GM19397 (cell line): ENCODE data around the gene PLAU.
"Not testable (repeated sequence)": the region's sequence is repeated elsewhere in the genome, so short reads cannot be mapped to it uniquely, and the experiment has no call there.

Source experiments
- ATAC-seq: cut with Tn5 transposase; IDR thresholded peaks from one replicate; pipeline ENCODE4 v1.9.1; 2021; ENCODE audit warnings: mild to moderate bottlenecking, moderate library complexity; ENCODE audit not compliant: unreplicated experiment

Gene PLAU

GRCh38 chr10:73876566-73876965 lies 34.4 kb upstream of the PLAU start:
- no peak for ATAC-seq

DNA sequence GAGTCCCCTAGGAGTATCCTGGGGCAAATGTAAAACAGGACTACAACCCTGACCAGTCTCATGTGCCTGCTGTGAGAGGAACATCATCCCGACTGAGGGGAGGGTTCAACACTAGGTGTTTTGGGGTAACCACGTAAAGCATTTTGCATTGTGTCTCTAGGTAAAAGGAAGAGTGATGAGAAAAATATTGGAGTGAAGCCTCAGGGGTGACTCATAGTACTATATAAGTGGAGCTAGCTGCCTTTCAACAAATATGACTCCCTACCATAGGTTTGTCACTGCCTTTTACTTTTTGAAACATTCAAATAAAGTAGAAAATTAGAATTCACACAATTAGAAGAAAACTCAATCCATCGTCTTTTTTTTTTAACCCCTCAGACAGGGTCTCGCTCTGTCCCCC lies 34.0 kb upstream of the PLAU start:
- ATAC-seq: no peak

- ATAC-seq: no peak
Measured at GRCh38 chr10:73877533-73878160, 33.3 kb upstream of the PLAU start.

GRCh38 chr10:73878365-73878764 lies 32.6 kb upstream of the PLAU start:
- no peak for ATAC-seq

DNA sequence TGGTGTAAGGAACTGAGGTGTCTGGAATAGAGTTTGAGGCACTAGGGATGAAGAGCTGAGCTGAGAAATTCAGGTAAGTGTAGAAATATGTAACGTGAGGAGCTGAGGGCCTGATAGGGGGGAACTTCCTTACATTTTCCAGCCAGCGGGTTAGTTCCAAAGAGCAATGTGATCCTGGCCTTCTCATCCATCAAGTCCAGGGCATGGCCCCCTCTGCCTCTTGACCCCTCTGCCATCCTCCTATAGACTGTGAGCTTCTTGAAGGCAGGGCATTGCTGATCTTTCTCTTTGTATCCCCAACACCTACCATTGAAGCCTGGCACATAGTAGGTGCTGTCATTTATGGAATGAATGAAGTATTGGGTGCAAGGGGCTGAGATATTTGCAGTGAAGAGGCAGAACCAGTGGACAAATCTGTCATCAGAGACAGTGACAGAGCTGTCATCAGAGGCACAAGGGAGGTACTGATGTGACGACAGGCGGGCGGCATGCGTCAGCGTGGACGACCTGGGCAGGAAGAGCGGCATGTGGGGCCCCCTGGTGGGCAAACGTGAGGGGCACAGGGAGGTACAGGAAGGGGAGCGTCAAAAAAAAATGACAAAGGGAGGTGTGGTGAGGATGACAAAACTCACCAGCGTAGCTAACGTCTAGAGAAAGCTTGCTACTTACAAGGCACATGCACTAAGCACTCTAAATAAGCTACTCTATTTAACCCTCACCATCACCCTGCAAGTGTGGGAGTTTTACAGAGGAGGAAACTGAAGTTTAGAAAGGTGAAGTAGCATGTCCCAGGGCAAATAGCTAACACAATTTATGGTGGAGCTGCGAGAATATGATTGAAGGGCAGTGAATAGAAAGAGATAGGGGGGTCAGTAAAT lies 31.4 kb upstream of the PLAU start:
- ATAC-seq: peak; percentile 81

- no peak for ATAC-seq
Measured at GRCh38 chr10:73881221-73881919, 29.6 kb upstream of the PLAU start.

DNA sequence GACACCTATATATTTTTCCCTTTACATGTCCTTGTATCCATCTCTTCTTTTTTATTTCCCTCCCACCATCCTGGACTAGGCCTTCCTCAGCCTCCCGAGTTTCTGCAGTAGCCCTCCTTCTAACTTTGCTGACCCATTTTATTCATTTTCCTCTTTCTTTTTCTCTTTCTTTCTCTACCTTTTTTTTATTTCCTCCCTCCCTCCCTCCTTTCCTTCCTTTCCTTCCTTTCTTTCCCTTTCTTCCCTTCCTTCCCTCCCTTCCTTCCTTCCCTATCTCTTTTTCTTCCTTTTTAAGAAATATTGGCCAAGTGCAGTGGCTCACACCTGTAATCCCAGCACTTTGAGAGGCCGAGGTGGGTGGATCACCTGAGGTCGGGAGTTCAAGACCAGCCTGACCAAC lies 26.9 kb upstream of the PLAU start:
- ATAC-seq: no peak

- no peak for ATAC-seq
Measured at GRCh38 chr10:73886085-73886529, 24.8 kb upstream of the PLAU start.

DNA sequence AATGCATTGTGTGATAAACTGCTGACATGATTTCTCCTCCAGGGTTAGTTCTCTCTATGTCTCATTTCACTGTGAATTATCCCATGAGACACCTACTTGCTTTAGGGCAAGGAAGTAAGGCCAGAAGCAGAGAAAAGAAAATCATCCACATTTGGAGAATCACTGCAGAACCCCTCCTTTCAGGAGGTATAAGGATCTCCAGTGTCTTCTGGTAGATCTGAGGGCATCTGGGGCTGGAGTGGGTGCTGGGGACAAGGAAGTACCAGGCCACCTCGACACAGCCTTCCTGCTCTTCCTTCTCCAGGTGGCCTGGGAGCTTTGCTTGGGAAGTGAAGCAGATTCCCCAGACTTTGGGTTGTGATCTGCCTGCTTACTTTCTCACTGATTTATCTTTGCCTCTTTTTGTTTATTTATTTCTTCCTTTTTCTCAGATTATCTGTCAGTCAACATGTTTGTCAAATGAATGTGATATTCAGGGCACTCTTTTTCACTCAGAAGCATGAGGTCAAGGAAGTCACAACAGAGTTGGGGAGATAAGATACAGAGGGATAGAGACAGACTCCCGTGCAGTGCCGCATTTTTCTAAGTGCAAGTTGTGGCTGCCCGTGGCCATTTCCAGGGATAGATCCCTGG lies 24.2 kb upstream of the PLAU start:
- no peak for ATAC-seq

GRCh38 chr10:73887294-73888039 lies 23.5 kb upstream of the PLAU start:
- ATAC-seq: no peak

GRCh38 chr10:73888514-73888913 lies 22.4 kb upstream of the PLAU start:
- no peak for ATAC-seq

GRCh38 chr10:73889014-73889413 lies 21.9 kb upstream of the PLAU start:
- no peak for ATAC-seq

- not testable (repeated sequence) for ATAC-seq
Measured at GRCh38 chr10:73889416-73889815, 21.5 kb upstream of the PLAU start.

DNA sequence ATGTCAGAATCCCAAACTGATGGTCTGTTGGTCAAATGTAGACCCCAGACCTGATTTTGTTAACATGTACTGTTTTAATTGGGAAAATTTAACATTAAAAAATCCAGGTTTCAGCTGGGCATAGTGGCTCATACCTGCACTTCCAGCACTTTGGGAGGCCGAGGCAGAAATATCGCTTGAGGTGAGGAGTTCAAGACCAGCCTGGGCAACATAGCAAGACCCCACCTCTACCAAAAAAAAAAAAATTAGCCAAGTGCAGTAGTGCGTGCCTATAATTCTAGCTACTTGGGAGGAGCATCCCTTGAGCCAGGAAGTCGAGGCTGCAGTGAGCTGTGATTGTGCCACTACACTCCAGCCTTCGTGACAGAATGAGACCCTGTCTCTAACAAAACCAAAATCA lies 20.7 kb upstream of the PLAU start:
- ATAC-seq: no peak

DNA sequence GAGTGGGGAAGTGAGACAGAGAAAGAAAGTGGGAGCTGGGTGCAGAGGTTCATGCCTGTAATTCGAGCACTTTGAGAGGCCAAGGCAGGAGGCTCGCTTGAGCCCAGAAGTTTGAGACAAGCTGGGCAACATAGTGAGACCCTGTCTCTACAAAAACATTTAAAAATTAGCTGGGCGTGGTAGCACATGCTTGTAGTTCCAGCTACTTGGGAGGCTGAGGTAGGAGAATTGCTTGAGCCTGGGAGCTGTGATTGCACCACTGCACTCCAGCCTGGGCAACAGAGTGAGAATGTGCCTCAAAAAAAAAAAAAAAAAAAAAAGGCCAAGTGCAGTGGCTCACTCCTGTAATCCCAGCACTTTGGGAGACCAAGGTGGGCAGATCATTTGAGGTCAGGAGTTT lies 20.1 kb upstream of the PLAU start:
- ATAC-seq: not testable (repeated sequence)

- ATAC-seq: no peak
Measured at GRCh38 chr10:73891540-73891939, 19.4 kb upstream of the PLAU start.

DNA sequence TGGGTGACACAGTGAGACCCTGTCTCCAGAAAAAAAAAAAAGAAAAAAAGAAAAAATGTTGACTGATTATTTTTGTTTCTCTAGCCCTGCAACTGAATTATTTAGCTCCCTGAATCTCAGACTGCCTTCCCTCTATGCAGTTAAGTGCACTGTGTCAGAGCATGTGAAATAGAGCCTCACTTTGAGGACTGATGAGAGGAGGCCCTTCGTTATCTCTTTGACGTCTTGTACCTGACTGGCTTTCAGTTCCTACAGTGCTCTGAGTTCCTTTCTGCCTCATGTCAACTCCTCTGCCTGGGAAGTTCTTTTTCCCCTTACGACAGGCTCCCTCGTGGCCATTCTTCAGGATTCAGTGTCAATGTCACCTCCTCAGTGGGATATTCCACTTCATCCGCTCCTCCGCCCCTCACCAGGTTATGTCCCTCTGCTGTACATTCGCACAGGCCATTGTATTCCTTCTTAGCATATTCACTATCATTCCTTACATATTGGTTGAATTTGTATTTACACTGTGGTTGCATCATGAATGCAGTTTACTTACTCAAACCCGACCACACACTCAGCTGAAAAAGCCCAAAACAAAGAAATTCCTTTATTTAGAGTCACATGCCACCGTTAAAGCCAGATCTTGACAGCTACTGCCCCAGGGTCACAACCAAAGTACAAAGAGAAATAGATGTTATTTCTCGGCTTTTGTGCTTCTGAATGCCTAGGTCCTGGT lies 18.5 kb upstream of the PLAU start:
- no peak for ATAC-seq

- no peak for ATAC-seq
Measured at GRCh38 chr10:73893426-73893825, 17.5 kb upstream of the PLAU start.

- no peak for ATAC-seq
Measured at GRCh38 chr10:73894245-73894971, 16.5 kb upstream of the PLAU start.
